ENCODE measurements around the gene GSTA1.
"Not testable (repeated sequence)": the region's sequence is repeated elsewhere in the genome, so short reads cannot be mapped to it uniquely, and the experiment has no call there.

The GSTA1 gene

GRCh38 chr6:52753137-52753536 lies 50.5 kb downstream of the GSTA1 start:
- DNase-seq, result not testable (repeated sequence)

DNA sequence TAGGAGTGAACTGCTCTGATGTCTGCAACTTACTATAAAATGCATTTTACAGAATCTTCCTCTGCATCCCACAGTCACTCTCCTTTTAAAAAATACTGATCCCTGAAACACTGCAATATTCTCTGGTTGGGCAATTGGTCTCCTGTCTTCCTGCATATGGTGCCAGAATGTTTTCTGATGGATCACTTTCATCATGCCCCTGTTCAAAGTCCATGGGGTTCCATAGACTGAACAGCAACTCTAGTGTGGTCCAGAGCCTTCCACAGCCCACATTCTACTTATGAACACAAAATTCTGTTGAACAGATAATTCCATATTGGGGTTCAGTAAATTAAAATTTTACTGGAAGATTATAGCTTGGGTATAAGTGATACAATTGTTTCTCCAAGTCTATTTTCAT lies 51.3 kb downstream of the GSTA1 start:
- DNase-seq, result no peak

GRCh38 chr6:52749556-52750152 lies 54.0 kb downstream of the GSTA1 start:
- DNase-seq, result no peak

DNA sequence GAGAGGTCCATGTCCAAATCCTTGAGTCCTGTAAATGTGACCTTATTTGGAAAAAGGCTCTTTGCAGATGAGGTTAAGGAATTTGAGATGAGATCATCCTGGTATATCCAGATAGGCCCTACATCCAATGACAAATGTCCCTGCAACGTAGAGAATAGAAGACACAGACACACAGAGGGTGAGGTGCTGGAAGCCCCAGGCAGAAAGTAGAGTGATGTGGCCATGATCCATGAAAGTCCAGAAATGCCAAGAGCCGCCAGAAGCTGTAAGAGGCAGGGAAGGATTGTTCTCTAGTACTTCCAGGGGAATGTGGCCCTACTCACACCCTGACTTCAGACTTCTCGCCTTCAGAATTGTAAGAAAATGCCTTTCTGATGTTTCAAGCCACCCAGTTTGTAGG lies 56.3 kb downstream of the GSTA1 start:
- not testable (repeated sequence) for DNase-seq

GRCh38 chr6:52746213-52746612 lies 57.4 kb downstream of the GSTA1 start:
- no peak for DNase-seq

DNA sequence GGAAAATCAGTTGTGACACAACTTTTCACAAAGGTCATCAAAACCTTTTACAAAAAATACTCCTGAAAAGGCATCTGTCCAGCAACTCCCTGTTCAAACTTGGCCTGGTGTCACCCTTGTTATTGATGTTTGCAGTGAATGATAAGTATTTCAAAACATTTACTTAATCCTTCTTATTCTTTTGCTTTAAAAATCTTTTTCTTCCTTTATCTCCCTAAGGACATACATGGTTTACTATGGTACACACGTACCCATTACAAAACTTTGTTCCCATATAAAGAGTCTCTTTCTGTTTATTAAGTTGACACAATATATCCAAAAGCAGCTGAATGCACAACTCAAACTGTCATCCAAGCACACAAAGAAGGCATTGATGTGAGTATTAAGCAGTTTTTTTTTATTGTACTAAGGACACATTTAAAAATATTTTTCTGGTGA lies 57.8 kb downstream of the GSTA1 start:
- no peak for DNase-seq

- DNase-seq, result no peak
These were observed 61.7 kb downstream of the GSTA1 start for GRCh38 chr6:52741872-52742271.
